ENCODE results near the gene CDH4.

CDH4 gene

DNA sequence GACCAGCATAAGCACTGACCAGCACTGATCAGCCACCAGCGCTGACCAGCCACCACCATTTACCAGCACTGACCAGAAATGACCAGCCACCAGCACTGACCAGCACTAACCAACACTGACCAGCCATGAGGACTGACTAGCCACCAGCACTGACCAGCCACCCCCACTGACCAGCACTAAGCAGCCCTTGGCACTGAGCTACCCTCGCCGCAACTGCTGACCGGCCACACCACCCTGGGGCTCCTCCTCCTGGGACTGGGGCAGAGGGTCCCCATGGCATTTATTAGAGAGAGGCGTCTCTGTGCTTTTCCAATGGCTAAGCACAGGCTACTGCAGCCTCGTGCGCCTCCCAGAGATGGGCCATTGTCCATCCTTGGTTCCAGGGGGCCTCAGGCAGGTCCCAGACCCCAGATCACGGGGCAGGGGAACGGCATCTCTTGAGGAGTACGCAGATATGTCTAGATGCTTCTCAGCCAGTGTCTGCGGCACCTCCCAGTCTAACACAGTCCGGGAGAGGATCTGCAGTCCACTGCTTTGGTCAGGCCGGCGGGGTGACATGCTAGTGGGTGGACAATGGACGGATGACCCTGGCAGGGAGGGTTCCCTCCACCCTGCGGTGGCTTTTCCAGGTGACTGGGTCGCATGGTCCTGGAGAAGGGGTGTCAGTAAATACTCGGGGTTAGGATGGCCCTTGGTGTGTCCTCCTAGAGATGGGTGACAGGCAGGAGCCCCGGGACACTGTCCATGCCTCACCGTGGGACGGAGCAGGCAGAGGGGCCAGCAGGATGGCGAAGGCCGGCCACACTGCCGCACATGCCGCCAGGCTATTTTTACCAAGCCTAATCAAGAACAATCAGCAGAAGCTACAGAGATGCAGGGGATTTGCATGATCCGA is 645.6 kb downstream of the CDH4 start:
- DNase-seq, result no peak

DNA sequence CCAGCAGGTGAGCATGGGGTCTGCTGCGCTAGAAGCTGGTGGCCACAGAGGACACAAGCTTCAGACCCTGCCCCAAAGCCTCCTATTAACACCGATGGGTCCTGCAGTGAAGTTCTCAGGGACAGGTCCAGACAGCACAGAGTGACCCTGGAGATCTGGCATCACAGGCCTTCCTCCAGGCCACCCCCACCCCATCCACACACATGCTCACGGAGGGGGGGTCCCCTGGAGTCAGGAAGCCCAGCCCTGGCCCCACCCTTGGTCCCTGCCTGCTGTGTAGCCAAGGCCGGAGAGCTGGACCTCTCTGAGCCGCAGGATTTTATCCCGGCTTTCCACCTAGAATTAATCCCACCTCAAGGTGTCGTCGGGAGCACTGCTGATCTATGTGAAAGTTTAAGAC is 646.3 kb downstream of the CDH4 start:
- no peak for DNase-seq

DNA sequence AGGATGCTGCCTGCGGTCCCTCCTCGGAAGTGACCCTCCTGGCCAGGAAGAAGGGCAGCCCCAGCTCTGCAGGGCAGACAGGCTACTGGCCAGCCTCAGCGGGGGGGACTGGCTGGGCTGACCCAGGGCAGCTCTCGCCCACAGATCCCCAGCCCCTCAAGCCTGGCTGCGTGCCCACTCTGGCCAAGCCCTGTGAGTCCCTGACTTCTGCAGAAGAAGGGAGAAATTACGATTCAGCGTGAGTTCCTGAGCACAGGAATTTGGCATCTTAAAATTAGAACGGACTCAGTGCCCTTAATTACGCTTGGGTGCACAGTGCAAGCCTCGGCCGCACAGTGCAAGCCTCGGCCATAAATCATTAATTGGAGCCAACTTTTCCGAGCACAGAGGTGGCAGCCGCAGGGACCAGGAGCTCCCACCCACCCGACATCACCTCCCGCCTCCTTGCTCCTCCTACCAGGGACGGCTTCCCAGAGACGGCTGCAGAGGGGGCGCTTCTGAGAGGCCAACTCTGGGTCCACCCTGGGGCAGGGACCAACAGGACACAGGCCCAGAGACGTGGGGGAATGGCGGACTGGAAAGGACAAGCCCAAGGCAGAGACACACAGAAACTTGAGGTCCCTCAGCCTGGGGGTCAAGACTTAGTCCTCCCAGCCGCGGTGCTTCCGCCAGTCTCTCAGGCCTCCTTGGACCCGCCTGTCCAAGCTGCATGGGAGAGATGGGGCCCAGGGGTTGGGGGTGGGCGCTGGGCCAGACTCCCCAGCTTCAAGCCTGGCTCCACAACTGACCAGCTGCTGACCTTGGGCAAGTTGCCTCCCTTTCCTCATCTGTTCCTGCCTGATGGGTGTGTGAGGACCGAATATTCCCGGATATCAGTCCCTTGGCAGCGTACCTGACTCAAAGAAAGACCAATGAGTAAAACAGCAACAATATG is 648.2 kb downstream of the CDH4 start:
- no peak for DNase-seq

- no peak for DNase-seq
Measured at GRCh38 chr20:61900945-61901293, 648.9 kb downstream of the CDH4 start.

GRCh38 chr20:61901392-61902220 is 649.5 kb downstream of the CDH4 start:
- no peak for DNase-seq

DNA sequence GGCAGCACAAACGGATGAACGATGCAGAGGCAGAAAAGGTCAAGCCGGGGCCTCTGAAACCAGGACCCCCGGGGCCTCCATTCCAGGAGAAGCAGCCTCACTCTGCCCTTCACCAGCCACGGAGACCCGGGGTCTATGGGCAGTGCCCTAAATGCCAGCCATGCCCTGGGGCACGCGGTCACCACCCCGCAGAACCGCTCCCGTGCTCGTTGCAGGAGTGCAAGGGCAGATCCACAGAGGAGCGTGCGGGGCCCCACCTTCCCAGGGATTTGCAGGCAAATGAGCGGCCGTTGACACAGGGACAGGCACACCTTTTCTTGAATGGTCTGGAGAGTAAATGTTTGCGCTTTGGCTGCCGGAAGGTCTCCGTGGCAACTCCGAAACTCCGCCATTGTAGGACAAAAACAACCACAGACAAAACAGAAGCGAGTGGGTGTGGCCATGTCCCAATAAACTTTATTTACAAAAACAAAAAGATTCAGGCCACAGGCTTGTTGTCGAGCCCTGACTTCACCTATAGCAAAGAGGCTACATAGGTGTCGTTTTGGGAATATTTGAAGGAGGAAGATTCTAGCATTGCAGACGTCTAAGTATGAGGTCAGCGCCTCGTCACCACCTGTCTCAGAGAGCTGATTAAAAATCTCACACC is 650.3 kb downstream of the CDH4 start:
- DNase-seq, result no peak

- no peak for DNase-seq
Measured at GRCh38 chr20:61903575-61904340, 651.7 kb downstream of the CDH4 start.

- DNase-seq, result no peak
Measured at GRCh38 chr20:61904456-61904855, 652.4 kb downstream of the CDH4 start.

DNA sequence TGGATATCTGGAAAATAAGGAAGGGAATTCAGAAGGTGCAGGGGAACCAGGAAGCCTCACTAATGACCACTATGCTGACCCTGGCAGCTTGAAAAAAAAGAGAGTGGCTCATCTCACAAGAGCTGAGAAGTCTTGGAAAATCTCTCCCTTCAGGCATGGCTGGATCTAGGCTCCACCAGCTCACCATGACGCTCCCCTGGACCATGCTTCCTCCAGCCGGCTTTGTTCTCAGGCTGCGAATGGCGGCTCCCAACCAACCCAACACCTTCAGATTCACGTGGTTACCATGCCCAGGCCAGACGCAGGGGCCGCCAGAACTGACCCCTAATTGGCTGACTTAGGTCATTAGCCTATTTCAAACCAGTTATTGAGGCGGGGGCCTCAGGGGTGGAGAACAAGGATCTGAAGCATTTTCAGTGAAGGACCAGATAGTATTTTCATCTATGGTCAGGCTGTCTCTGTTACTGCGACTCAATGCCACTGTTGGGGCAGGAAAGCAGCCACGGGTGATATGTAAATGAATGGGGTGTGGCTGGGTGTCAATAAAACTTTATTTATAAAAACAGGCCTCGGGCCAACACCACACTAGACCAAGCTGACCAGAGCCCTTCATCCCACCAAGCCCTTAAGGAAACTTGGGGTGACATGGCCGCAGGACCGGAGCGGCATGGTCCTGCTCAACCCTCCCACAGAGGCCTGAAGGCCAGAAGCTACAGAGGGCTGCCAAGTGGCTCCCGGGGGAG is 653.9 kb downstream of the CDH4 start:
- no peak for DNase-seq

DNA sequence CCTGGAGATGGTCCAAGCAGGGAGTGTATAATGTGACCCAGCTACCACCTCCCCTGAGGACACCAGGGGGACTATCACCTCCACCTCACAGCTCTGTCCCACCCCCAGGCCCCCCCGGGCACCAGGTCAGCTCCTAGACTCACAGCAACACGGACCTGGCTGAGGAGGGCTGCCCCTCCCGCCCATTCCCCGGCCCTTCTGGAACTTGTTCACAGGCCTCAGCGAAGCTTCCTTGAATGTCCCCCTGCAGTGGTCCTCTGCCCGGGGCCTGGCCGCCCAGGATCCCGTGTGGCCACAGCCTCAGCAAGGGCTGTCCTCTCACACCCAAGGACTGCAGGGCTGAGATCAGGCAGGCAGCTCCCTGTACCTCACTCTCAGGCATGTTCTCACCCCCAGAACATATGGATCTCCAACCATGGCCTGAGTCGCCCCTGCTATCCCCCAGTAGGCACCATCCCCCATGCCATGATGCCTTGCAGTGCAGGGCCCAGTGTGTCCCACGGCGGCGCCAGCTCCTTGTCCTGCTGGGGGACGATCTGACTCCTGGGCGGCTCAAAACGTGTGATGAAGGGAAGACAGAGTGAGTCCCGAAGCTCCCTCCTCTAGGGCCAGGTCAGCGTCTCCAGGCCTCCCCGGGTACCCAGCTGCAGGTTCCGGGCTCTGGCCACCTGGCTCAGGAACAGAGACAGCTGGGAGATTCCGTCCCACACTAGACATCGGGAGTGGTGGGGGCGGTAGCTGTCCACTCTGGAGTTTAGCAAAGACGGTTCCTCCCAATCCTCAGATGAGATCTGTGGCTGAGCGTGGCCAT is 655.2 kb downstream of the CDH4 start:
- no peak for DNase-seq

DNA sequence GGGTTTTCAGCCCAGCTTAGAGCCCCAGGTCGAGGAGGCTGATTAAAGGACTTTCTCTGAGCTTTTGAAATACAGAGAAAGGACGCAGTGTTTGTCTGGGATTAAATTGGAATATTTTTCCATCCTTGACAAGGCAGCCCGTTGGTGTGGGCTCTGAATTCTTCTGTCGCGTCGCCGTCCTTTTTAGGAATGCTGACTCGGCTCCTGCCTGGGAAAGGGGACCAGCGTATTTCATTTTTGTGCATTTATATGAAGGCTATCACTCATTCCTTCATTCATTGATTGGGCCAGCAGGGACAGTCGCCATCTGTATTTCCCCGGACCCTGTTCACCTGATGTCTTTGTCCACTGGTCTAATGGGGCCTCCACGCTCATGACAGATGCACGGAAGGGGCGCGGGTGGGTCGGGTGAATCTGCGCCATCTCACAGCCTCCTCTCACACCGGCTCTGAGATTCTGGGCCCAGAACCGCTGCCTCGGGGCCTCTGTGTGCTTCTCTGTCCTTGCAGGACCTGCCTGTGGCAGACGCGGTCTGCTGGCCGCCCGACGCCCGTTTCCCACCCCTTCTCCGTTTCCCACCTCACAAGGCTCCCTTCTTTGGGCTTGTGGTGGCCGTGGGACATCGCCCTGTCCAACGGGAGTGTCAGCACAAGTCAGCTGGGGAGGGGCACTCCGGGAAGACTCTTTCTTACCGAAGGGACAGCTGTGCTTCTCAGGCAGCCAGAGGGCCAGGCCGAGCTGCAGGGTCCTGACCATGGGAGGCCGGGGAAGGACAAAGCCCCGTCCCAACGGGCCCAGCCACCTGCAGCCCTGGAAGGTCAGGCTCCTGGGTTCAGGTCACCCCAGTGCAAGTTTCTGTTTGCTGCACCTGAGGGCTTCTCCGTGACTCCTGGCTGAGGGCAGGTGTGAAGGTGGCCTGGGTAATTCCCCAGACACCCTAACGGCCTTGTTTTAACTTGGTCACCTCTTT is 656.3 kb downstream of the CDH4 start:
- no peak for DNase-seq

DNA sequence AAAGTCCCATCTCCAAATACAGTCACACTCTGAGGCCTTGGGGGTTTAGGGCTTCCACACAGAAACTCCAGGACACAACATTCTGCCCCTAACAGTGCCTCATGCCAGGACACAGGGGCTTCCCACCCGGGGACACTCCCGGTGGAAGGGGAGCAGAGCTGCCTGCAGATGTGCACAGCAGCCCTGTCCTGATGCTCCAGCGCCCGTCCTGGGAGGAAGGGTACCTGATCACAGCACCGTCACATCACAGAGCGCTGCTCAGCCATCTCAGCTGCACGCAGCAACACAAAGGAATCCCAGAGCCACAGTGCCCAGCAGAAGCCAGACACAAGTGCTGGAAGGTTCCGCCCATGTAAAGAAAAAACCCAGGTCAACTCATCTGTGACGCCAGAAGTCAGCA is 657.0 kb downstream of the CDH4 start:
- DNase-seq, result no peak

DNA sequence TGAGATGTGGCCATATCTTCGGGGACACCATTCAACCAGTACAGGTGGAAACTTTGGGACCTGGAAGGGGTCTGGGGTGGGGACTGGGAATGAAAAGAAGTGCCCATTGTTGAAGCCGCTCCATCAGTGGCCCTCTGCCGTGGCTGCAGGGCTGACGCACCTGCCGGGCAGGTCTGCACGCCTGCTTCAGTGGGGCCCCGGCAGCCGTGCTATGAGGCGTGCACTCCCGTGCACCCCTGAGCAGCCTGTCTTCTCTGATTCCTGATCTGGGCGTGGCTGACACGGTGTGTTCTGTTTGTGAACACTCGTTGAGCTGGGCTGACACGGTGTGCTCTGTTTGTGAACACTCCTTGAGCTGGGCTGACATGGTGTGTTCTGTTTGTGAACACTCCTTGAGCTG is 657.8 kb downstream of the CDH4 start:
- DNase-seq, result no peak

DNA sequence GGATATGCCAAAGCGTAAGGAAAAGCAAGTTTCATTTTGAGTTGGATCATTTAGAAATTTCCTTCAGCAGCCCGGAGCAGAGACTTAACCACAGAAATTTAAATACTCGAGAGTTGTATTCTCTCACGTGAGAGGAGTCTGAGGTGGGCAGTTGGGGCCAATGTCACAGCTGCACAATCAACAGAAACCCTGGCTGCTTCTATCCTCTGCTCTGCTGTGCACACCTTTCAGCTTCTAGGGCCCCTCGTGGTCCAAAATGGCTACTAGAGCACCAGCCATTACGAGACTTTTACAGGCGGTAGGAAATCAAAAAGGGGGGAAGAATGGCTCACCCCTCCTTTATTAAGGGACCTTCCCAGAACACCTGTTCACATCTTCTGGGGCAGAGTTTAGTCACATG is 659.8 kb downstream of the CDH4 start:
- DNase-seq, result no peak

DNA sequence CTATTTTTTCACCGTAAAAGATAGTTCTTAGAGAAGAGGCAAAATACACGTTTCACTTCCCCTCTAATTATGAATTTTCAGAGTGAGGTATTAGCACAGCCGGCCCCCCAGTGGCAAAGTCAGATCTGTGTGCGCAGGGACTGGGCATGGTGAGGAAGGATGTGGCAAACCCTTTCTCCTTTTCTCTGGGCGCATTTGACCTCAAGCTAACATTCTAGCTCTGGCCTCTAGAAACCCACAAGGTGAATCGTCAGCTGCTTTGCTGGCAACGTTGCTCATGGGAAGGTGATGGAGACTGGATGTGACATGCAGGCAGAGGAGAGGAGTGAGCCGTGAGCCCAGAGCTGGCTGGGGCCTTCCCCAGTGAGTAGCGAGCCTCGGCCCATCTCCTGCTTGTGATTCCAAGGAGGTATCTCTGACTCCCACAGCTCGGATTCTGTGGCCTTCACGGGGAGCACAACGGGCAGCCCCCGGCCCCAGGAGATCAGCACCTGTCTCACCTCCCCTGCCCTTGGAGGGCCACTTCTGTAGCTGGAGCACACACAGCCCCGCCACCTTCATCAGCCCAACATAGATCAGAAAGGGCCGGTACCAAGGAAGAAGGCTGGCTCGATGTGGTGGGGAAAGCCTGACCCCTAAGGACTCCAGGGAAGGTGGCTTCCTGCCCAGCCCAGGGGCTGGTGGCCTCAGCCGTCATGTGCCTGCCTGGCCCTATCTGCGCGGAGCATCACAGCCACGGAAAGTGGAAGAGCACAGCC is 660.8 kb downstream of the CDH4 start:
- DNase-seq, result no peak

- DNase-seq, result no peak
Measured at GRCh38 chr20:61913423-61914225, 661.6 kb downstream of the CDH4 start.

DNA sequence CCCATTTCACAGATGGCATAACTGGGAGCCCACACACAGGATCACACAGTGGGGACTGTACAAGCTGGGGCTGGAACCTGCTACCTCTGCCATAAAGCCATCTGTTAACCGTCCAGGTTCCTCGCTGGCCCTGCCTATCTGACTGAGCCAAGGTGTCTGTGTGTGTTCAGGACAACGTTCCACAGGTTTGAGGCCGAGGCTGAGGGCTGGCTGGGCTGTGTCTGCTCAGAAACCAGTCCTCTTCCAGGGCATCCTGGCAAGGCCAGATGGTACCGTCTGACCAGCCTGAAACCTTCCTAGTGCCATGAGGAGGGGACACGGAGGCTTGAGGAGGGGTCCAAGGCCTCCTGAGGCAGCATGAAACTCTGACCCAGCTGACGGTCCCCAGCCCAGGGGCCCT is 663.0 kb downstream of the CDH4 start:
- no peak for DNase-seq
